ENCODE results near the gene HMX1. TPM values are rescaled to one million over a fixed set of nuclear protein-coding genes. Genes with fewer than 3 reads are reported as not detected.

Gene HMX1
- total RNA-seq, 2 donors from 2014 or later = not detected

GRCh38 chr4:8850074-8850829 is 21.4 kb downstream of the HMX1 start:
- intact Hi-C loops (cut with DNase I, micrococcal nuclease) = no loop called here
- DNase-seq = no peak

GRCh38 chr4:8849266-8850073 is 22.2 kb downstream of the HMX1 start:
- intact Hi-C loops (cut with DNase I, micrococcal nuclease) = no loop called here
- DNase-seq = no peak

More at GRCh38 chr4:8850074-8850829, 21.4 kb downstream of the HMX1 start:
- ATAC-seq = no peak

GRCh38 chr4:8848507-8849265 is 23.0 kb downstream of the HMX1 start:
- intact Hi-C loops (cut with DNase I, micrococcal nuclease) = no loop called here
- no peak for DNase-seq
- ATAC-seq = no peak

More at GRCh38 chr4:8849266-8850073, 22.2 kb downstream of the HMX1 start:
- no peak for ATAC-seq

- no peak for ATAC-seq
- intact Hi-C loops (cut with DNase I, micrococcal nuclease) = no loop called here
- peak in 1 of 2 donors; percentile 7 for DNase-seq
Observed at GRCh38 chr4:8847764-8848163, 23.9 kb downstream of the HMX1 start.

GRCh38 chr4:8847331-8847730 is 24.3 kb downstream of the HMX1 start:
- DNase-seq (peak in 1 of 2 donors; percentile 6), ATAC-seq (no peak)
- intact Hi-C loops (cut with DNase I, micrococcal nuclease) = no loop called here

- intact Hi-C loops (cut with DNase I, micrococcal nuclease) = no loop called here
- DNase-seq = peak in 1 of 2 donors; percentile 8
- ATAC-seq = no peak
Observed at GRCh38 chr4:8846826-8847225, 24.8 kb downstream of the HMX1 start.

- intact Hi-C loops (cut with DNase I, micrococcal nuclease) = no loop called here
- ATAC-seq = no peak
- peak in 1 of 2 donors; percentile 8 for DNase-seq
Observed at GRCh38 chr4:8846046-8846720, 25.5 kb downstream of the HMX1 start.

GRCh38 chr4:8844976-8845690 is 26.5 kb downstream of the HMX1 start:
- peak in 1 of 2 donors; percentile 8 for DNase-seq
- ATAC-seq = no peak
- intact Hi-C loops (cut with DNase I, micrococcal nuclease) = no loop called here

GRCh38 chr4:8843597-8843996 is 28.0 kb downstream of the HMX1 start:
- ATAC-seq (no peak), DNase-seq (no peak)
- intact Hi-C loops (cut with DNase I, micrococcal nuclease) = no loop called here

GRCh38 chr4:8842614-8843013 is 29.0 kb downstream of the HMX1 start:
- DNase-seq (peak in 1 of 2 donors; percentile 4), ATAC-seq (no peak)
- intact Hi-C loops (cut with DNase I, micrococcal nuclease) = no loop called here

GRCh38 chr4:8841678-8842268 is 29.9 kb downstream of the HMX1 start:
- ATAC-seq (no peak), DNase-seq (no peak)
- intact Hi-C loops (cut with DNase I, micrococcal nuclease) = no loop called here

- intact Hi-C loops (cut with DNase I, micrococcal nuclease) = no loop called here
- ATAC-seq (no peak), DNase-seq (peak in 1 of 2 donors; percentile 8)
Observed at GRCh38 chr4:8840816-8841455, 30.7 kb downstream of the HMX1 start.

- DNase-seq (peak in 1 of 2 donors; percentile 17), ATAC-seq (no peak)
- intact Hi-C loops (cut with DNase I, micrococcal nuclease) = no loop called here
Observed at GRCh38 chr4:8840006-8840793, 31.4 kb downstream of the HMX1 start.

GRCh38 chr4:8838961-8839431 is 32.6 kb downstream of the HMX1 start:
- intact Hi-C loops (cut with DNase I, micrococcal nuclease) = no loop called here
- ATAC-seq (no peak), DNase-seq (peak in 1 of 2 donors; percentile 6)

GRCh38 chr4:8838296-8838960 is 33.2 kb downstream of the HMX1 start:
- ATAC-seq = no peak
- DNase-seq = peak in 1 of 2 donors; percentile 0
- intact Hi-C loops (cut with DNase I, micrococcal nuclease) = no loop called here

All from left colon (tissue), 2 donors.